Measurements from ENCODE around the gene NSD1. TPM values are rescaled to one million over a fixed set of nuclear protein-coding genes. Genes with fewer than 3 reads are reported as not detected.

The NSD1 gene
- total and polyA plus RNA-seq, 10 of the 15 experiments (the other 5 are each of a cell fraction or from before 2014, with no cell fraction given) = 7.0 to 57.9 (median 30.4) TPM

DNA sequence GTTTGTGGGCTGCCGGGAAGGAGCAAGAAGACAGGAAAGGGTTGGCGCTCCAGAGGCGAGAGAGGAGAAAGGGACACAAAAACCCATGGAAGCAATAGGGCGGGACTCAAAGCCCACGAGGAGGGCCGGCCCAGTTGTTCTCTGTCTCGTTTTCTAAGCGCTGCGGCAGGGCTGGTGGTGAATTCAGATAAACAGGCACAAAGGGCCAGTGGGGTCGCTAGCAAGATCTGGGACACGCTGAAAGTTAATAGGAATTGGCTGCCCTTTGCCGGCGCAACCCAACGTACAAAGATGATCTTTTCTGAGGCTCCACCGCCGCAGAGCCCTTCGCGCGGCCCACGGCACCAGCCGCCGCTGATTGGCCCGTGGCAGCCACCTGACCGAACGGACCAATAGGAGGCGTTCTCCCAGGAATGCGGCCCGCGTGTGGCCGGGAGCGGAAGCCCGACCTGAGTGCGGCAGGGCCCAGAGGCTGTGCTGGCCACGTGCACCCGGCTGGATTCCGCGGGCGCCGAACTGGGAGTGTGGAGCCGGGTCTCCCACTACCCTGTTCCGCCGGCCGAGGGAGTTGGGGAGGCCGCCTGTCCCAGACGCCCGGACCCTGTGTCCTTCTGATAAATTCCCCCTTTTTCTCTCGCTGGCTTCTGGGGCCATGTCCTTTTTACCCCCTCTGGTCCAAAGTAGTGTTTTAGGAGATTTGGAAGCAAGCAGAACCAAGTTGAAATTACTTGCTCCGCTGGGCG is 16.8 kb upstream of the NSD1 start (continued):
- TF ChIP-seq BCL11A (IDR thresholded peaks at IDR 0.05; ENCODE audit: low read depth, low read length) (no peak), STAT3 (IDR thresholded peaks at IDR 0.05; ENCODE audit: low read depth, low read length) (no peak), BHLHE40 (IDR thresholded peaks at IDR 0.05; ENCODE audit: borderline replicate concordance in 1 of 2, low read depth in 2 of 2, low read length in 1 of 2) (no peak), SUZ12 (IDR thresholded peaks at IDR 0.05; ENCODE audit: unreplicated experiment) (no peak), JUND (IDR thresholded peaks at IDR 0.05; ENCODE audit: low read depth, low read length) (no peak)
- TF ChIP-seq, protein P1, sequence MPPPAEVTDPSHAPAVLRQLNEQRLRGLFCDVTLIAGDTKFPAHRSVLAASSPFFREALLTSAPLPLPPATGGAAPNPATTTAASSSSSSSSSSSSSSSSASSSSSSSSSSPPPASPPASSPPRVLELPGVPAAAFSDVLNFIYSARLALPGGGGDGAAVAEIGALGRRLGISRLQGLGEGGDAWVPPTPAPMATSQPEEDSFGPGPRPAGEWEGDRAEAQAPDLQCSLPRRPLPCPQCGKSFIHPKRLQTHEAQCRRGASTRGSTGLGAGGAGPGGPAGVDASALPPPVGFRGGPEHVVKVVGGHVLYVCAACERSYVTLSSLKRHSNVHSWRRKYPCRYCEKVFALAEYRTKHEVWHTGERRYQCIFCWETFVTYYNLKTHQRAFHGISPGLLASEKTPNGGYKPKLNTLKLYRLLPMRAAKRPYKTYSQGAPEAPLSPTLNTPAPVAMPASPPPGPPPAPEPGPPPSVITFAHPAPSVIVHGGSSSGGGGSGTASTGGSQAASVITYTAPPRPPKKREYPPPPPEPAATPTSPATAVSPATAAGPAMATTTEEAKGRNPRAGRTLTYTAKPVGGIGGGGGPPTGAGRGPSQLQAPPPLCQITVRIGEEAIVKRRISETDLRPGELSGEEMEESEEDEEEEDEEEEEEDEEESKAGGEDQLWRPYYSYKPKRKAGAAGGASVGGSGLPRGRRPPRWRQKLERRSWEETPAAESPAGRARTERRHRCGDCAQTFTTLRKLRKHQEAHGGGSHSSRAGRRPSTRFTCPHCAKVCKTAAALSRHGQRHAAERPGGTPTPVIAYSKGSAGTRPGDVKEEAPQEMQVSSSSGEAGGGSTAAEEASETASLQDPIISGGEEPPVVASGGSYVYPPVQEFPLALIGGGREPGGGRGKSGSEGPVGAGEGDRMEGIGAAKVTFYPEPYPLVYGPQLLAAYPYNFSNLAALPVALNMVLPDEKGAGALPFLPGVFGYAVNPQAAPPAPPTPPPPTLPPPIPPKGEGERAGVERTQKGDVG (CRISPR knock-in tag; IDR thresholded peaks at IDR 0.05) = no peak
- TF ChIP-seq, protein P2, sequence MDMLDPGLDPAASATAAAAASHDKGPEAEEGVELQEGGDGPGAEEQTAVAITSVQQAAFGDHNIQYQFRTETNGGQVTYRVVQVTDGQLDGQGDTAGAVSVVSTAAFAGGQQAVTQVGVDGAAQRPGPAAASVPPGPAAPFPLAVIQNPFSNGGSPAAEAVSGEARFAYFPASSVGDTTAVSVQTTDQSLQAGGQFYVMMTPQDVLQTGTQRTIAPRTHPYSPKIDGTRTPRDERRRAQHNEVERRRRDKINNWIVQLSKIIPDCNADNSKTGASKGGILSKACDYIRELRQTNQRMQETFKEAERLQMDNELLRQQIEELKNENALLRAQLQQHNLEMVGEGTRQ (IDR thresholded peaks at IDR 0.05; ENCODE audit: borderline replicate concordance, low read depth, low read length) = peak; percentile 26
